BJ (cell line): ENCODE data around the gene TGIF1. TPM values are rescaled to one million over a fixed set of nuclear protein-coding genes. Genes with fewer than 3 reads are reported as not detected.
A peak's percentile ranks its signal among the peaks of the same experiment; 100 is the strongest.
"Not testable (repeated sequence)": the region's sequence is repeated elsewhere in the genome, so short reads cannot be mapped to it uniquely, and the experiment has no call there.

ENCODE experiments used
- CTCF ChIA-PET: fragments of 350-600 bp; formaldehyde crosslinking; extraction: SDS; loops from one replicate; lab custom pipeline; 2021; ENCODE audit warnings: antibody characterized with exemption, inconsistent platforms; lab: Yijun Ruan, JAX
- POLR2A ChIA-PET: fragments of 300-600 bp; sonication (Branson Sonifier 250); formaldehyde crosslinking; extraction: SDS; loops from one replicate; lab custom pipeline; 2021; ENCODE audit warnings: antibody characterized with exemption; lab: Charles Lee
- DNase-seq: peaks from one replicate; pipeline ENCODE4 v3.0.0-alpha.2; 2011; ENCODE audit warnings: low read depth
- H3K27me3 ChIP-seq: 2 replicates; pipeline ENCODE4 v1.6.0; 2011; ENCODE audit warnings: low read length; ENCODE audit not compliant: control insufficient read depth, insufficient read depth
- H3K36me3 ChIP-seq: 2 replicates; pipeline ENCODE4 v1.5.1; 2011; ENCODE audit warnings: low read length; ENCODE audit not compliant: control insufficient read depth, insufficient read depth
- H3K4me3 ChIP-seq: 2 replicates; pipeline ENCODE4 v1.5.1; 2011; ENCODE audit warnings: low read depth, mild to moderate bottlenecking, control low read depth, low read length
- CTCF ChIP-seq: IDR thresholded peaks from 2 replicates; pipeline ENCODE4 v1.5.1; 2011; ENCODE audit warnings: low read depth, mild to moderate bottlenecking, control low read depth, inconsistent platforms, low read length, moderate library complexity; ENCODE audit not compliant: insufficient read depth
- polyA plus RNA-seq: library from polyadenylated mRNA; depleted of rRNA; stranded (reverse); fragments of >200 nt; gene quantifications from 2 replicates; pipeline ENCODE4 v1.2.3, GENCODE V29; 2011

Gene TGIF1
- polyA plus RNA-seq, 1 experiment, result 78.9 TPM

GRCh38 chr18:3411854-3412268 is 38.1 kb upstream of the TGIF1 start:
- no peaks in the 10 kb centered on the region for H3K27me3 ChIP-seq
- no peak for DNase-seq
- ChIA-PET CTCF (interaction anchor here (1.3 kb wide), 1 partner anchor 458 kb away, joined by 3 read pairs; no protein-coding TSS in a partner anchor), POLR2A (no interaction called here)
- H3K4me3 ChIP-seq, result peak overlapping the region; percentile 31
- TF ChIP-seq CTCF, result no peak
- H3K36me3 ChIP-seq, result no peaks in the 10 kb centered on the region

DNA sequence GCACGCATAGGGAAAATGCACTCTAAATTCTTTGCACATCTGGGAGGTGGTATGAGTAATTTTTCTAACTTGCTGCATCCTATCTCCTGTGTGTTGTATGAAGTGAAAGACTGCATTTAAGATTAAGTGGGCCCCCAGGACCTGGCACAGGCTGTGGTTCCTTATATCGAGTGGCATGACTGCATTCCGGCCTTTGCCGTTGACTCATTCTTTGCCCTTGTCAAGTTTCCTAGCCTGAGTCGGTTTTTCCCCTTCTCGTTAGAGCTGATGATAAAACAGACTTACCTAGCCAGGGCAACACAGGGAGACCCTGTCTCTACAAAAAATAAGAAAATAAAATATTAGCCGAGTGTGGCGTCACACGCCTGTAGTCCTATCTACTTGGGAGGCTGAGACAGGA is 37.4 kb upstream of the TGIF1 start:
- H3K36me3 ChIP-seq, H3K4me3 ChIP-seq, DNase-seq, POLR2A ChIA-PET, H3K27me3 ChIP-seq: not testable (repeated sequence)
- CTCF ChIA-PET, result interaction anchor here (1.3 kb wide), 1 partner anchor 457 kb away, joined by 3 read pairs; no protein-coding TSS in a partner anchor

DNA sequence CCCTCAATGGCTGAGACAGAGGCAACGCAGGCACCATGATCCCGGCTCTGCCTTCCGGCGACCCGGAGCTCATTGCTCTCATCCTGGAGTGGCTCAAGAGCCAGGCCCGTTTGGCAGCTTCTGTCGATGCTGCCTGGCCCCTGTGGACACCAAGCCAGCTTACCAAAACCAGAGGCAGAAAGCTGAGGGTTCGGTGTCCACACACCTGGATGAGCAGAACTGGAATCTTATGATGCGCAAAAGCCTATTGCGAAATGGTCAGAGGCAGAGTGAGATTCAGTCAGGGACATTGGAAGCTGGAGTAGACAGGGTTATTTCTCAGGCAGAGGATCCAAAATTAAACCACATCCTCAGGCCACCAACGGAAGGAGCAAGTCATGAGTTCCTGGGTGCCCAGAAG is 34.9 kb upstream of the TGIF1 start:
- H3K4me3 ChIP-seq, result no peak overlapping the region
- ChIA-PET CTCF (interaction anchor here (1.8 kb wide), 1 partner anchor 10 kb away, joined by 7 read pairs; no protein-coding TSS in a partner anchor), POLR2A (no interaction called here)
- no peaks in the 10 kb centered on the region for H3K36me3 ChIP-seq
- H3K27me3 ChIP-seq, result no peaks in the 10 kb centered on the region
- no peak for DNase-seq
- no peak for TF ChIP-seq CTCF

DNA sequence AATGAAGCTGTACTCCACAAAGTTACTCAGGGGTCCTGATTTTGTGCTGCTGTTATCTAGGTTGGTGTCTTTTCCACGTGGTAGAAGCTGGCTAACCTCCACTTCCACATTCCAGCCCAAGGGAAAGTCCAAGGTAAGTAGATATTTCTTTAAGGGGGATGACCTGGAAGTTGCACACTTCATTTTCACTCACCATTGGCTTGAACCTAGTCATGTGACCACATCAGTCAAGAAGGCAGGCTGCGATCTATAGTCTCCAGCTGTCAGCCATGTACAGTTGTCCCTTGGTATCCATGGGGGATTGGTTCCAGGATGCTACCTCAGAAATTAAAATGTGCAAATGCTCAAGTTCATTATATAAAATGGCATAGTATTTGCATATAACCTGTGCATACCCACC is 31.9 kb upstream of the TGIF1 start:
- H3K36me3 ChIP-seq, result no peaks in the 10 kb centered on the region
- H3K27me3 ChIP-seq, result no peaks in the 10 kb centered on the region
- POLR2A ChIA-PET, result no interaction called here
- no peak for TF ChIP-seq CTCF
- CTCF ChIA-PET, result no interaction called here
- H3K4me3 ChIP-seq, result no peak overlapping the region
- no peak for DNase-seq

GRCh38 chr18:3420919-3421279 is 29.1 kb upstream of the TGIF1 start:
- TF ChIP-seq CTCF, result no peak
- Histone ChIP-seq H3K27me3 (no peaks in the 10 kb centered on the region), H3K4me3 (no peak overlapping the region), H3K36me3 (no peaks in the 10 kb centered on the region)
- DNase-seq, result no peak
- POLR2A ChIA-PET, result no interaction called here
- CTCF ChIA-PET, result interaction anchor here (0.5 kb wide), 1 partner anchor 1038 kb away, joined by 3 read pairs; no protein-coding TSS in a partner anchor

GRCh38 chr18:3422905-3423304 is 27.1 kb upstream of the TGIF1 start:
- H3K36me3 ChIP-seq, result no peaks in the 10 kb centered on the region
- TF ChIP-seq CTCF, result no peak
- no peaks in the 10 kb centered on the region for H3K27me3 ChIP-seq
- ChIA-PET POLR2A (no interaction called here), CTCF (interaction anchor here (0.7 kb wide), 1 partner anchor 564 kb away, joined by 3 read pairs; no protein-coding TSS in a partner anchor)
- no peak overlapping the region for H3K4me3 ChIP-seq
- no peak for DNase-seq
